ENCODE data around the gene TTC24.
"Not testable (repeated sequence)": the region's sequence is repeated elsewhere in the genome, so short reads cannot be mapped to it uniquely, and the experiment has no call there.

The TTC24 gene

GRCh38 chr1:156579472-156579871 is at the start of gene TTC24:
TSS of gene TTC24 (plus strand) at chr1:156579723. CDS start at chr1:156581365, 1,642 bp downstream.
- in situ Hi-C loops (cut with MboI; ENCODE audit: low sequenced_read_pairs) = no loop called here

DNA sequence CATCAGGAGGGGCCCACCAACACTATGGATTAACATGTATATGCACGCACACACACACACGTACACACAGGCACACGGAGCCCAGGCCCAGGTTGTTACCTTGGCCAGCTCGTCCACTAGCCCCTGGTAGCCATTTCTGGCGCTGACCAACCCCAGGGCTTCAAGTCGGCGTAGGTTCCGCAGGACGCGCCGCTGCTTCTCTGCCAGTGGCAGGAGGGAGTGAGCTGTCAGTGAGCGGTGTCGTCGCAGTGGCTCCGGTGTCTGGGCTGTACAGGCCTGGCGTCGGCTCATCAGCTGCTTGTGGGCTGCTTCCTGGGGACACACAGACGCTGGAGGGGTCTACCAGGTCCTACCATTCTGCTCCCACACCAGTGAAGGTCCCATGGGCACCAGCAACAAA is 49.5 kb upstream of the TTC24 start:
- in situ Hi-C loops (cut with MboI; ENCODE audit: low sequenced_read_pairs) = no loop called here

DNA sequence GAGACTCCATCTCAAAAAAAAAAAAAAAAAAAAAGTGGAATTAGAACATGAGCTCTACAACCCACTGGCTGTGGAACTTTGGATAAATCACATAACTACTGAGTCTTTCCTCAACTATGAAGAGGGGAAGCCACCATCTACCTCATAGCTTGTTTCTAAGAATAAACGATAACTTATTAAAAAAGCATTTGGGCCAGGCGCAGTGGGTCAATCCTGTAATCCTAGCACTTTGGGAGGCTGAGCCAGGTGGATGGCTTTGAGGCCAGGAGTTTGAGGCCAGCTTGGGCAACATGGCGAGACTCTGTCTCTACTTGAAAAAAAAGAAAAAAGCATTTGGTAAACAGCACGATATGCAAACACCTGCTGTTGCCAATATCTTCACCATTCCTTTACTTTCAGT is 47.1 kb upstream of the TTC24 start:
- in situ Hi-C loops (cut with MboI; ENCODE audit: low sequenced_read_pairs) = no loop called here

GRCh38 chr1:156533568-156534220 is 45.8 kb upstream of the TTC24 start:
- in situ Hi-C loops (cut with MboI; ENCODE audit: low sequenced_read_pairs) = no loop called here

- in situ Hi-C loops (cut with MboI; ENCODE audit: low sequenced_read_pairs) = no loop called here
Measured at GRCh38 chr1:156534424-156535060, 45.0 kb upstream of the TTC24 start.

DNA sequence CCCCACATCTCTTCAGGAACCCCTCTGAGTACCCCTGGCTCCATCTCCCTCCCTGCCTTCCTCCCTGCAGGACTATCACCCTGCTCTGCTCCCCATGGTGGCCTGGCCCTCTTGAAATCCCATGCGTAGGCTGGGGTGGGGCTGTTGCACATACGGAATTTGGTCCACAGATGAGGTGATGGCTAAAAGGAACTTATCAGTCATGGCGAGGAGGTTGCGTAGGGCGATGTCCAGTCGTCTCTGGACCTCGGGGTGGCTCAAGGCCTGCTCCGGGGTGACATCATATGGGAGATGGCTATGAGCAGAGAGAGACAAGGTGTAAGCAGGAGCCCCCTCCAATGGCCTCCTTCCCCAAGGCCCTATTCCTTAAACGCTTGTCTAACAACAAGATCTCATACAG is 42.5 kb upstream of the TTC24 start:
- in situ Hi-C loops (cut with MboI; ENCODE audit: low sequenced_read_pairs) = no loop called here

DNA sequence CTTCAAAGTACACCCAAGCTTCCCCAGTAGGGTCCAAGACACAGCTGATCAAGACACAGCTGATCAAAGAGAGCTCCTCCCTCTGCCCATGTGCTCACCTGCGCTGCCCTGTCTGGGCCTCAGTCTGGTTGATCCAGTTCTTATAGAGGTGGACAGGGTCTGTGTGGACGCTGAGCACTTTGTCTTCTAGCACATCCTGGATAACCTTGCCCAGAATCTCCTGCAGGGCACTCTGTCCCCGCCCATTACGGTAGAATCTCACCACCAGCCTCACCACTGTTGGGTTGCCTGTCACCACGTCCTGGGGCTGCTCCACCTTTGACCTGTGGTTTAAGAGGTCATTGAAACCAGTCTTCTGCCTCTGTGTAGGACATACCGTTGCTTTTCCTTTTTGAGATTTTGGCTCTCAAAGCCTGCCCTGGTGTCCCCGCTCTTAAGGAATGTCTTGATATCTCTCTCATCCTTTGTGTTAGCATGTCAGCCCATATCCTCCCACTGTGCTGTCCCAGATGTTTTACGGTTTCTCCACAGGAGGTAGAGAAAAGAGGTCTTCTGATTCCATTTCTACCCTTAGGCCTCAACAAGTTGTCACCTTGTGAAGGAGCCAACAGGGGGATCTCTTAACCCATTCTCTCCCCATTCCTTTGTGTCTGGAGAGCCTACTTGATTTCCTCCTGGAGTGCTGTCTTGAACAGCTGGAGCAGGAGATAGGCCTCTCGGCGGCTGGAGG is 40.6 kb upstream of the TTC24 start:
- in situ Hi-C loops (cut with MboI; ENCODE audit: low sequenced_read_pairs) = no loop called here

DNA sequence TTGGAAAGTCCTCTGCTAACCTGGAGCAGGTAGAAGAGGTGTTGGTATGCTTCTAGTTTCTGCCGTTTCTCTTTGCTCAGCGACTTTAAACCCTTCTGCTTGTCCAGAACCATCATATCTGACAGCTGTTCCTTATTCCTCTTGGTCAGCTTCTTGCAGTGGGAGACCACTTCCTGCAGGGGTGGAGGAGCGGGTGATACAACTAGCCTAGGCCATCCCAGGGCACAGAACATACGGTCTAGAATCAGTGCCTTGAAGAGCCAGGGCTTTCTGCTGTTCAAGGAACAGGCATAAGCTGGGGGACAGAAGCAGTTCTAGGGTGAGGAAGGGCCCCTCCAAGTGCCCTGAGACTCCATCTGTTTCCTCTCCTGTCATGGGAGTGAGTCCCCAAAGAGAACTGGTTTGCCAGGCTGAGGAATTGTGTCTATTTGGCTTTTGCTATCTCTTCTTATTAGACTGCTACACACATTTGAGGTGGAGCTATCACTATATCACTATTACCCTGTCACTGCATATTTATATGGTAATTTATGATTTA is 39.6 kb upstream of the TTC24 start:
- in situ Hi-C loops (cut with MboI; ENCODE audit: low sequenced_read_pairs) = no loop called here

DNA sequence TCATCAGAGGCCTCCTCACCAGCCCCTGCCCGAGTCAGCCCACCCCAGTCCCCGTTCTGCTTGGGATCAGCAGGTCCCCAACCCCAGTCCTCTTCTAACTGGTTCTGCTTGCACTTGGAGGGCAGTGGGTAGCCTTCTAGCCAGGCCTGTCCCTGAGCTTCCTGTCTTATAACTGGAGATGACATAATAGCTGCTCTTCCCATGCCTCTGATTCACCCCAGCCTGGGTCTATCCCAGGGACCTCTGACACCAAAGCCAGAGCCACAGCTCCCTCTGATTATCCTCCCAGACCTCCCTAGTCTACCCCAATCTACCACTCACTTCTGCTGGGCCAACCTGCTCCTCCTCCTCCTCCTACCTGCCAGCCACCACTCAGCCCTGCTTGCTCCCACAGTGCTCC is 38.6 kb upstream of the TTC24 start:
- in situ Hi-C loops (cut with MboI; ENCODE audit: low sequenced_read_pairs) = no loop called here

GRCh38 chr1:156543066-156543465 is 36.5 kb upstream of the TTC24 start:
- in situ Hi-C loops (cut with MboI; ENCODE audit: low sequenced_read_pairs) = no loop called here

- in situ Hi-C loops (cut with MboI; ENCODE audit: low sequenced_read_pairs) = no loop called here
Measured at GRCh38 chr1:156544592-156545102, 34.9 kb upstream of the TTC24 start.

- in situ Hi-C loops (cut with MboI; ENCODE audit: low sequenced_read_pairs) = no loop called here
Measured at GRCh38 chr1:156546267-156546666, 33.3 kb upstream of the TTC24 start.

DNA sequence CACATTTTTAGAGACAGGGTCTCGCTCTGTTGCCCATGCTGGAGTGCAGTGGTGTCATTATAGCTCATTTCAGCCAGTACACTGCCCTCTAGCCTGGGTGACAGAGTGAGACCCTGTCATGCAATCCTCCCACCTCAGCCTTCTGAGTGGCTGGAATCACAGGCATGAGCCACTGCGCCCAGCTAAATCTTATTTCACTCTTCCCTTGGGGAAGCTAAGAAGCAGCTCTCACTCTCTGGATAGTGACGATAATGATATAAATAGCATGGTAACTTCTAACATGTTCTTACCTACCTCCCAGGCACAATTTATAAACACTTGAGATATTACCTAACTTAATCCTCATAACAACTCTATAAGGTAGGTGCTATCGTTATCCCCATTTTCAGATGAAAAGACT is 32.1 kb upstream of the TTC24 start:
- in situ Hi-C loops (cut with MboI; ENCODE audit: low sequenced_read_pairs) = no loop called here

DNA sequence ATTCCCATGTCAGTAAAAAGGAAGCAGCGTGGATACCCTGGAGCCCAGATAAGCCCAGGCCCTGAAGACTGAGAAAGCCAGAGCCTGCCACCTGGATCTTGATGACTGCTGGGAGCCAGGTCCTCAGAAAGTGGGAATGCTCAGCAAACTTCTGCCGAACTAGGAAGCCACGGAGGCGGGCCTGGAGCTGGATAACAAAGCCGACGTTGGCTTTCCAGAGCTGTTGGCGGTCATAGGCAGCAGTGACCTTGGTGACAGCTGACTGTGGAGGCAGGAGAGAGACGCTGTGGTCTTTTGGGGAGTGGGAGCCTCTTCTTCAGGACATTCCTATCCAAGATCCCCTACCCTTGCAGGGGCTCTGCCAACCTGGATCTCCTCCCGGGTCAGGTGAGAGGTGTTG is 31.5 kb upstream of the TTC24 start:
- in situ Hi-C loops (cut with MboI; ENCODE audit: low sequenced_read_pairs) = no loop called here

GRCh38 chr1:156549390-156549789 is 30.1 kb upstream of the TTC24 start:
- in situ Hi-C loops (cut with MboI; ENCODE audit: low sequenced_read_pairs) = no loop called here

- in situ Hi-C loops (cut with MboI; ENCODE audit: low sequenced_read_pairs) = no loop called here
Measured at GRCh38 chr1:156549831-156550230, 29.7 kb upstream of the TTC24 start.

DNA sequence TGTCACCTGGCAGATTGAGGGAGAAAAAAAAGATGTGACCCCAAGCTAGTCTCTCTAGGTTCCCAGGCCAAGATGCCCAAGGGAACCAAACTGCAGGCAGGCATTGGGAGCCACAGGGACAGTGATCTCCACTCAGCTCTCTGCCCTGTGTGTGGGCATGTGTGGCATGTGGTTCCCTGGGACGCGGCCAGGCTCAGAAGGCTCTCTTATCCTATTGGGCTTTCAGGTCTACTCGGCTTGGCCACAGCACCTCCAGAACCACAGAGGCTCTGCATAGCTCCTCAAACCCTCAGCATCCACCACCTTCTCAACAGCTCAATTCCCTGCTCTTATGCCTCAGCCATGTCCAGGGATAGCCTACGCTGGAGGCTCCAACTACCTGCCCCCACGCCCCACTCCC is 29.2 kb upstream of the TTC24 start:
- in situ Hi-C loops (cut with MboI; ENCODE audit: low sequenced_read_pairs) = no loop called here

- in situ Hi-C loops (cut with MboI; ENCODE audit: low sequenced_read_pairs) = no loop called here
Measured at GRCh38 chr1:156551066-156551643, 28.4 kb upstream of the TTC24 start.

DNA sequence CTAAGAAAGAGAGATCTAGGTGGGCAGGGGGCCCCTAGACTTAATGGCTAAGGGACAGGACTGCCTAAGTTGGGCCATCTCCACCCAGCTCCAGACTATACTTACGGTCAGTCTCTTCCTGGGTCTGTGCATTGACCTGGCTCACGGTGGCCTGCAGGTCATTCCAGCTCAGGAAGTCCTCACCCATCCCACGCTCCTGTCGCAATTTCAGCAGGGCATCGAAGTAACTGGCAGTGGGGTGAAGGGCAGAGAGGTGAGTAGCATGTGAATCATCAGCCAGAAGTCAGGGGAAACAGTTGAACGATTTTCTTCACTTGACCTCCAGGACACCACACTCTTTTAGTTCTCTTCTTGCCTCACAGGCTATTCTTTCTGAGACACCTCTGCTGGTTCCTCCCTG is 27.7 kb upstream of the TTC24 start:
- in situ Hi-C loops (cut with MboI; ENCODE audit: low sequenced_read_pairs) = no loop called here

DNA sequence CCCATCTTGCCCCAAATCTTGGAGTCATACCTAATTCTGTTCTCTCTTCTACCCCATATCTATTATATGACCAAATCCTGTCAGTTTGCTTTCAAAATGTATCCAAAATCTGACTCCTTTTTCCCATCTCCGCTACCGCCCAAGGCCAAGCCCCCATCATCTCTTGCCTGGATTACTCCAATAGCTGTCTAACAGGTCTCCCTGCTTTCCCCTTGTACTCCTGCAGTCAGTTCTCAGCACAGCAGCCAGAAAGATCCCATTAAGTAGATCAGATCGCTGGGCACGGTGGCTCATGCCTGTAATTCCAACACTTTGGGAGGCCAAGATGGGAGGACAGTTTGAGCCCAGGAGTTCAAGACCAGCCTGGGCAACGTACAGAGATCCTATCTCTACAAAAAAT is 27.0 kb upstream of the TTC24 start:
- in situ Hi-C loops (cut with MboI; ENCODE audit: low sequenced_read_pairs) = no loop called here

- in situ Hi-C loops (cut with MboI; ENCODE audit: low sequenced_read_pairs) = not testable (repeated sequence)
Measured at GRCh38 chr1:156552937-156553336, 26.6 kb upstream of the TTC24 start.

Data from HL-60/S4 treated with retinoic acid at 250 ng/mL for 4 days and 3 days (cell line).